Measurements from ENCODE around the gene SIGLEC15.
A peak's percentile ranks its signal among the peaks of the same experiment; 100 is the strongest.
"Not testable (repeated sequence)": the region's sequence is repeated elsewhere in the genome, so short reads cannot be mapped to it uniquely, and the experiment has no call there.

SIGLEC15 gene

GRCh38 chr18:45820106-45820745 lies 5.2 kb upstream of the SIGLEC15 start:
- no peak for DNase-seq (ENCODE audit: low spot score)

GRCh38 chr18:45821026-45821425 lies 4.4 kb upstream of the SIGLEC15 start:
- no peak for DNase-seq (ENCODE audit: low spot score)

GRCh38 chr18:45821711-45822110 lies 3.8 kb upstream of the SIGLEC15 start:
- DNase-seq (ENCODE audit: low spot score), result no peak

GRCh38 chr18:45826084-45826483 lies 609 bp downstream of the SIGLEC15 start:
- DNase-seq (ENCODE audit: low spot score), result no peak

- DNase-seq (ENCODE audit: low spot score), result not testable (repeated sequence)
These were observed 1.2 kb downstream of the SIGLEC15 start for GRCh38 chr18:45826716-45827115.

- no peak for DNase-seq (ENCODE audit: low spot score)
These were observed 3.7 kb downstream of the SIGLEC15 start for GRCh38 chr18:45828917-45829811.

- no peak for DNase-seq (ENCODE audit: low spot score)
These were observed 4.4 kb downstream of the SIGLEC15 start for GRCh38 chr18:45829855-45830254.

GRCh38 chr18:45830917-45831316 lies 5.4 kb downstream of the SIGLEC15 start:
- no peak for DNase-seq (ENCODE audit: low spot score)

- DNase-seq (ENCODE audit: low spot score), result no peak
These were observed 8.4 kb downstream of the SIGLEC15 start for GRCh38 chr18:45833846-45834245.

- DNase-seq (ENCODE audit: low spot score), result no peak
These were observed 8.8 kb downstream of the SIGLEC15 start for GRCh38 chr18:45834306-45834705.

- no peak for DNase-seq (ENCODE audit: low spot score)
These were observed 9.7 kb downstream of the SIGLEC15 start for GRCh38 chr18:45835057-45835636.

GRCh38 chr18:45836242-45837205 lies 11.0 kb downstream of the SIGLEC15 start:
- DNase-seq (ENCODE audit: low spot score), result no peak

- peak; percentile 41 for DNase-seq (ENCODE audit: low spot score)
These were observed 12.0 kb downstream of the SIGLEC15 start for GRCh38 chr18:45837283-45838070.

- DNase-seq (ENCODE audit: low spot score), result no peak
These were observed 13.0 kb downstream of the SIGLEC15 start for GRCh38 chr18:45838302-45839070.

GRCh38 chr18:45839414-45840395 lies 14.2 kb downstream of the SIGLEC15 start:
- DNase-seq (ENCODE audit: low spot score), result peak; percentile 74

- DNase-seq (ENCODE audit: low spot score), result no peak
These were observed 15.7 kb downstream of the SIGLEC15 start for GRCh38 chr18:45841060-45841764.

- no peak for DNase-seq (ENCODE audit: low spot score)
These were observed 16.4 kb downstream of the SIGLEC15 start for GRCh38 chr18:45841765-45842442.

- no peak for DNase-seq (ENCODE audit: low spot score)
These were observed 17.5 kb downstream of the SIGLEC15 start for GRCh38 chr18:45843019-45843418.
